ENCODE results near the gene TENM4.

GRCh38 chr11:79449040-79449439 lies 8.2 kb upstream of the TENM4 start:
- TF ChIP-seq ZNF239 (tag by site-specific recombination; IDR thresholded peaks at IDR 0.05): no peak
- no peak for TF ChIP-seq ZNF274 (IDR thresholded peaks at IDR 0.05; ENCODE audit: low read length)
- no peak for TF ChIP-seq ZNF274 (tag by site-specific recombination; IDR thresholded peaks at IDR 0.05; ENCODE audit: borderline replicate concordance)
- no peak for TF ChIP-seq YY2 (tag by site-specific recombination; IDR thresholded peaks at IDR 0.05)
- TF ChIP-seq ZNF157 (tag by site-specific recombination; IDR thresholded peaks at IDR 0.05): no peak
- TF ChIP-seq CTCF (tag by site-specific recombination; IDR thresholded peaks at IDR 0.05): no peak
- TF ChIP-seq ZNF311 (tag by site-specific recombination; IDR thresholded peaks at IDR 0.05; ENCODE audit: borderline replicate concordance): no peak
- TF ChIP-seq TRIM28 (IDR thresholded peaks at IDR 0.05; ENCODE audit: borderline replicate concordance, low read length): no peak
- no peak for TF ChIP-seq TCF7L2 (IDR thresholded peaks at IDR 0.05; ENCODE audit: borderline replicate concordance, low read depth, low read length)
